Gastrocnemius medialis (tissue), 4 donors: ENCODE results near the gene KIF13A. TPM values are rescaled to one million over a fixed set of nuclear protein-coding genes. Genes with fewer than 3 reads are reported as not detected.
A peak's percentile ranks its signal among the peaks of the same experiment; 100 is the strongest.

ENCODE experiments used
- ATAC-seq, 2 donors: fragments of 150-250 bp; one replicate each; pipeline ENCODE4 v1.9.1; 2016
- DNase-seq, 2 donors: peaks; one replicate each; pipeline ENCODE4 v3.0.0-alpha.2; 2019
- H3K27ac ChIP-seq, 4 donors: fragments of 200-600 bp; sonication (generic); 1 replicate in 1 of 4; 2 replicates in 3 of 4; pipeline ENCODE4 v1.5.1; 2016 to 2018; ENCODE audit warnings: mild to moderate bottlenecking in 2 of 4, moderate library complexity in 1 of 4
- H3K27me3 ChIP-seq, 3 donors: fragments of 200-600 bp; sonication (generic) in 2 of 3; 1 replicate in 1 of 3; 2 replicates in 2 of 3; pipeline versions ENCODE4 v1.5.1 to v1.6.0; 2016 to 2019; ENCODE audit warnings: mild to moderate bottlenecking in 1 of 3, moderate library complexity in 1 of 3
- H3K36me3 ChIP-seq, 2 donors: fragments of 200-600 bp; sonication (generic) in 1 of 2; one replicate each; pipeline ENCODE4 v1.5.1; 2017 to 2018
- H3K4me1 ChIP-seq, 2 donors: fragments of 200-600 bp; sonication (generic) in 1 of 2; one replicate each; pipeline ENCODE4 v1.5.1; 2016 to 2017; ENCODE audit warnings: mild to moderate bottlenecking in 2 of 2
- H3K4me3 ChIP-seq, 4 donors: fragments of 200-600 bp; sonication (generic) in 3 of 4; 1 replicate in 1 of 4; 2 replicates in 3 of 4; pipeline ENCODE4 v1.5.1; 2016 to 2019; ENCODE audit warnings: mild to moderate bottlenecking in 2 of 4
- H3K9me3 ChIP-seq, 3 donors: fragments of 200-600 bp; sonication (generic) in 2 of 3; 1 replicate in 1 of 3; 2 replicates in 2 of 3; pipeline ENCODE4 v1.5.1; 2016 to 2019
- POLR2A ChIP-seq, 2 donors: fragments of 450-650 bp; IDR thresholded peaks; one replicate each; pipeline ENCODE4 v1.6.1; 2017; ENCODE audit warnings: antibody characterized with exemption in 2 of 2, mild to moderate bottlenecking in 2 of 2, moderate library complexity in 2 of 2
- in situ Hi-C, 4 donors: fragments of 200-750 bp; cut with MboI; loops; one replicate each; pipeline versions ENCODE4 v1.15.0 to v1.8.0; 2017; ENCODE audit warnings: low sequenced_read_pairs in 4 of 4
- intact Hi-C: fragments of 100-400 bp; cut with DNase I; formaldehyde crosslinking; loops from one replicate; pipeline ENCODE4 v1.15.1; 2023; ENCODE audit warnings: low total_unique reads
- total RNA-seq, 4 donors: library from RNA; depleted of rRNA; stranded (reverse); fragments of >200 nt; gene quantifications; one replicate each; pipeline versions ENCODE4 v1.1.0 to v1.2.3, GENCODE V29; 2016
- TF ChIP-seq, protein P1 (sequence below), 5 experiments: fragments of 450-650 bp in 3 of 5; fragments of 200-600 bp in 2 of 5; sonication (generic) in 2 of 5; IDR thresholded peaks in 4 of 5; conservative IDR thresholded peaks in 1 of 5; 1 replicate in 4 of 5; 2 replicates in 1 of 5; pipeline ENCODE4 v1.5.1; 2016 to 2019; ENCODE audit warnings: antibody characterized with exemption in 5 of 5, mild to moderate bottlenecking in 3 of 5, moderate library complexity in 3 of 5

Gene KIF13A
- total RNA-seq, 4 donors from 2014 or later: 47.4 to 72.9 (median 63.8) TPM

DNA sequence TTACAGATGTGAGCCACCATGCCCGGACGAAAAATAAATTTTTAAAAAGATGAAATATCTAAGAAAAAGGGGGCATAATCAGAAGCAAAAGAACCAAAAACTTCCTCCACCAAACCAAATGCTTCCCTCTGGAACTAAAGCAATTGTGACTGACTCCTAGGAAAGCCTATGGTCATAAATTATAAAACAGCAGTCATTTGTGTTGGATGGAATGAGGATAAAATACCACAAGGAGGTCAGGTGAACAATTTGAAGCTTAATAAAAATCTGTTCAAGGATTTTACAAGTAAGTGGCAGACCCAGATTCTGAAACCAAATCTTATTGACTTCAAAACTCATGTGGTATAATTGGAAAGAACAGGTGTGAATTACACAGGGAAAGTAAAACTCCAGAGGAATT, 114.5 kb downstream of the KIF13A start:
- Histone ChIP-seq H3K4me1 (peaks cover 30% of the 10 kb centered on the region in 2 donors), H3K27ac (no peak overlapping the region), H3K9me3 (no peaks in the 10 kb centered on the region), H3K36me3 (no peaks in the 10 kb centered on the region), H3K27me3 (no peaks in the 10 kb centered on the region), H3K4me3 (no peak overlapping the region)
- no peak for DNase-seq
- intact Hi-C loops (no loop called here), in situ Hi-C loops (loop anchor here in 1 of 4 donors (25.0 kb wide), 1 partner anchor 114 kb away; the partner anchor contains the start of gene KIF13A)
- TF ChIP-seq, protein P1, sequence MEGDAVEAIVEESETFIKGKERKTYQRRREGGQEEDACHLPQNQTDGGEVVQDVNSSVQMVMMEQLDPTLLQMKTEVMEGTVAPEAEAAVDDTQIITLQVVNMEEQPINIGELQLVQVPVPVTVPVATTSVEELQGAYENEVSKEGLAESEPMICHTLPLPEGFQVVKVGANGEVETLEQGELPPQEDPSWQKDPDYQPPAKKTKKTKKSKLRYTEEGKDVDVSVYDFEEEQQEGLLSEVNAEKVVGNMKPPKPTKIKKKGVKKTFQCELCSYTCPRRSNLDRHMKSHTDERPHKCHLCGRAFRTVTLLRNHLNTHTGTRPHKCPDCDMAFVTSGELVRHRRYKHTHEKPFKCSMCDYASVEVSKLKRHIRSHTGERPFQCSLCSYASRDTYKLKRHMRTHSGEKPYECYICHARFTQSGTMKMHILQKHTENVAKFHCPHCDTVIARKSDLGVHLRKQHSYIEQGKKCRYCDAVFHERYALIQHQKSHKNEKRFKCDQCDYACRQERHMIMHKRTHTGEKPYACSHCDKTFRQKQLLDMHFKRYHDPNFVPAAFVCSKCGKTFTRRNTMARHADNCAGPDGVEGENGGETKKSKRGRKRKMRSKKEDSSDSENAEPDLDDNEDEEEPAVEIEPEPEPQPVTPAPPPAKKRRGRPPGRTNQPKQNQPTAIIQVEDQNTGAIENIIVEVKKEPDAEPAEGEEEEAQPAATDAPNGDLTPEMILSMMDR (IDR thresholded peaks at IDR 0.05 in 4 of 5, conservative IDR thresholded peaks at IDR 0.05 in 1 of 5): no peak
- TF ChIP-seq POLR2A (IDR thresholded peaks at IDR 0.05): no peak
- ATAC-seq: no peak

DNA sequence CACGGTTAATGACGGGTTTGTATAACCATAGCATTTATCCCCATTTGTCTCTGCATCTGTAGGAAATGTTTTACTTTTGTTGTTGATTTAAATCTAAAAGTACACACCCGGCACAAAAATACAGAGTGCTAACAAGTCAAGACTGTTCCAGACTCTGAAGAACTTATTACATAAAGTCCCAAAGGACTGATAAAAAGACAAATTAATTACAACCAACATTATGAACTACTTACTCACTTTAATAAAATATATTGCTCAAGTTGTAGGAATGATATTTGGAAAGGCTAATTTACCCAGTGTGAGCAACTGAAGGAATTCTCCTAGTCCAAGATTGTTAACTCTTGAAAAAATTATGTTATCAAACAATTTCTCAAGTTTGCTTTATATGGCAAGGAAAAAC, 115.6 kb downstream of the KIF13A start:
- DNase-seq (no peak), ATAC-seq (no peak)
- Histone ChIP-seq H3K27ac (peak overlapping the region in 1 of 4 donors; percentile 24), H3K27me3 (no peaks in the 10 kb centered on the region), H3K9me3 (no peaks in the 10 kb centered on the region), H3K4me3 (no peak overlapping the region), H3K4me1 (peaks cover 31 to 39% of the 10 kb centered on the region in 2 donors), H3K36me3 (no peaks in the 10 kb centered on the region)
- intact Hi-C loops: no loop called here
- TF ChIP-seq, protein P1 (IDR thresholded peaks at IDR 0.05 in 4 of 5, conservative IDR thresholded peaks at IDR 0.05 in 1 of 5): no peak
- no peak for TF ChIP-seq POLR2A (IDR thresholded peaks at IDR 0.05)
- in situ Hi-C loops: loop anchor here in 1 of 4 donors (25.0 kb wide), 1 partner anchor 115 kb away; the partner anchor contains the start of gene KIF13A

DNA sequence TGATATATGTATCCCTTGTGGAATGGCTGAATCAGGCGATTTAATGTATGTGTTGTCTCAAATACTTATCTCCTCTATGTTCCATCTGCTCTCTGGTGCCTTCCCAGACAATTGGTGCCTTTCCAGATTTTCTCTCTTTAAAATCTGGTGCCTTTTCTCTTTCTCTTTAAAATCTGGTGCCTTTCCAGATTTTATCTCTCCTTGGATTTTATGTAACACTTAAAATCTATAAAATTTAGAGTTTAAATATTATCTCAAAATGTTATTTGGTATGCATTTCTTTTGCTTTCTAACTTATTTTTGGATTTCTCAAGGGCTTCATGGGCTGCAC, 116.3 kb downstream of the KIF13A start:
- Histone ChIP-seq H3K36me3 (no peaks in the 10 kb centered on the region), H3K4me3 (no peak overlapping the region), H3K27me3 (no peaks in the 10 kb centered on the region), H3K4me1 (peaks cover 34 to 42% of the 10 kb centered on the region in 2 donors), H3K27ac (no peak overlapping the region), H3K9me3 (no peaks in the 10 kb centered on the region)
- DNase-seq (no peak), ATAC-seq (no peak)
- intact Hi-C loops (no loop called here), in situ Hi-C loops (loop anchor here in 1 of 4 donors (25.0 kb wide), 1 partner anchor 116 kb away; the partner anchor contains the start of gene KIF13A)
- no peak for TF ChIP-seq POLR2A (IDR thresholded peaks at IDR 0.05)
- TF ChIP-seq, protein P1 (IDR thresholded peaks at IDR 0.05 in 4 of 5, conservative IDR thresholded peaks at IDR 0.05 in 1 of 5): no peak

DNA sequence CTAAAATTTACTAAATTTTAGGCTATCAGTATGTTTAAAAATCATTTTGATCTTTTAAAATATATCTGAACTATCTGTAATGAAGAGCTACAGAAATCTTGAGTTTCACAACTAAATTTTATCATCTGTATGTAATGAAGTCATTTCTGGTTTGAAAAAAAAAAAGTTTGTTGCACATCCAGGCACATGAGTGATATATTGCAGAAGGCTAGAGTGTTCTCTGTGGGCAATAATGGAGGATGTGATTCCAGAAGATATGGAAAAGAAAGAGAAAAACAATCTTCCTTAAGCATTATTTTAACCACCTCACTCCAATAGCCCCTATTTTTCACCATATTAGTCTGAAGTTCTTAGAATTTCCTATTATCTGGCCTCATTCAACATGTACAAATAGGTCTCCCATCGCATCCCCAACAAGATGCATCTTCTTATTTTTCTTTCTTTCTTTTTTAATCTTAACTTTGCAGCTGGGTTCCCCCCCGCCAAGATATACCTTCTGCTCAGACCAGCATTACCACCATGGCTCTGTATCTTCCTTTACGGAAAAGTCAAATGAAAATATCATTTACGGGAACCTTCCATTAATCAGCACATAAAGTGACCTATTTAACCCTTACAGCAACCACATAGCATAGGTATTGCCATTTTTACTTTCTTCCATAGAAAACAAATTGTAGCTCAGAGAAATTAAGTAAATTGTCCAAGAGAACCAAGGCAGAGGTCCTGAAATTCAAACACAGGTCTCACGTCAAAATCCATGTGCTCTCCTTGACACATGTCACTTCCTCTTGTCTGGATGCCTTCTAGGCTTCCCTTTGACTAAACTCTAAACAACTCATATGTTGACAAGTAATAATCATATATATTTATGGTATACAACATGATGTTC, 116.9 kb downstream of the KIF13A start:
- no peak overlapping the region for H3K4me3 ChIP-seq
- in situ Hi-C loops (loop anchor here in 1 of 4 donors (25.0 kb wide), 1 partner anchor 117 kb away; the partner anchor contains the start of gene KIF13A), intact Hi-C loops (no loop called here)
- TF ChIP-seq, protein P1 (IDR thresholded peaks at IDR 0.05 in 4 of 5, conservative IDR thresholded peaks at IDR 0.05 in 1 of 5): no peak
- no peak for TF ChIP-seq POLR2A (IDR thresholded peaks at IDR 0.05)
- DNase-seq (no peak), ATAC-seq (no peak)
- no peaks in the 10 kb centered on the region for H3K27me3 ChIP-seq
- no peaks in the 10 kb centered on the region for H3K36me3 ChIP-seq
- H3K4me1 ChIP-seq: peaks cover 37 to 47% of the 10 kb centered on the region in 2 donors
- H3K9me3 ChIP-seq: no peaks in the 10 kb centered on the region
- H3K27ac ChIP-seq: peak overlapping the region in 1 of 4 donors; percentile 88
